BLaER1 (cell line): Measurements from ENCODE around the gene RIBC2.
A peak's percentile ranks its signal among the peaks of the same experiment; 100 is the strongest.

ENCODE experiments used
- H3K27ac ChIP-seq: shearing (Covaris generic); formaldehyde crosslinking; 2 replicates; pipeline ENCODE4 v1.8.1; 2022
- H3K27me3 ChIP-seq: shearing (Covaris generic); formaldehyde crosslinking; 2 replicates; pipeline ENCODE4 v1.8.1; 2022
- H3K36me3 ChIP-seq: shearing (Covaris generic); formaldehyde crosslinking; 2 replicates; pipeline ENCODE4 v1.8.1; 2022
- H3K4me1 ChIP-seq: shearing (Covaris generic); formaldehyde crosslinking; 2 replicates; pipeline ENCODE4 v1.8.1; 2022
- H3K4me2 ChIP-seq: shearing (Covaris generic); formaldehyde crosslinking; 2 replicates; pipeline ENCODE4 v1.8.1; 2022
- H3K4me3 ChIP-seq: shearing (Covaris generic); formaldehyde crosslinking; 2 replicates; pipeline ENCODE4 v1.8.1; 2022
- H3K9ac ChIP-seq: shearing (Covaris generic); formaldehyde crosslinking; 2 replicates; pipeline ENCODE4 v1.8.1; 2022
- H3K9me3 ChIP-seq: shearing (Covaris generic); formaldehyde crosslinking; 2 replicates; pipeline ENCODE4 v1.8.1; 2022
- H4K20me1 ChIP-seq: shearing (Covaris generic); formaldehyde crosslinking; 2 replicates; pipeline ENCODE4 v1.8.1; 2022
- Cebpa-rat ChIP-seq: shearing (Covaris generic); IDR thresholded peaks from 2 replicates; pipeline ENCODE4 v1.8.1; 2022

RIBC2 gene

GRCh38 chr22:45399712-45400445, 13.6 kb upstream of the RIBC2 start:
- no peaks in the 10 kb centered on the region for H4K20me1 ChIP-seq
- H3K36me3 ChIP-seq: no peaks in the 10 kb centered on the region
- no peaks in the 10 kb centered on the region for H3K27me3 ChIP-seq
- peaks cover 13% of the 10 kb centered on the region for H3K9me3 ChIP-seq
- no peak overlapping the region for H3K4me3 ChIP-seq
- H3K9ac ChIP-seq: no peak overlapping the region
- no peak overlapping the region for H3K4me2 ChIP-seq
- no peak for TF ChIP-seq Cebpa-rat
- no peaks in the 10 kb centered on the region for H3K4me1 ChIP-seq
- no peak overlapping the region for H3K27ac ChIP-seq

- TF ChIP-seq Cebpa-rat: no peak
These were observed 11.0 kb upstream of the RIBC2 start for GRCh38 chr22:45402466-45402985.

GRCh38 chr22:45407793-45408192, 5.7 kb upstream of the RIBC2 start:
- Histone ChIP-seq H3K9me3 (peaks cover 14% of the 10 kb centered on the region), H4K20me1 (no peaks in the 10 kb centered on the region), H3K9ac (no peak overlapping the region), H3K36me3 (no peaks in the 10 kb centered on the region), H3K27me3 (peaks cover 1% of the 10 kb centered on the region; the same call in 1 of the 2 replicates), H3K4me3 (no peak overlapping the region), H3K27ac (no peak overlapping the region), H3K4me1 (no peaks in the 10 kb centered on the region), H3K4me2 (no peak overlapping the region)
- TF ChIP-seq Cebpa-rat: no peak

More at GRCh38 chr22:45402466-45402985, 11.0 kb upstream of the RIBC2 start:
- no peak overlapping the region for H3K4me3 ChIP-seq
- H3K36me3 ChIP-seq: no peaks in the 10 kb centered on the region
- H3K4me2 ChIP-seq: no peak overlapping the region
- H3K4me1 ChIP-seq: no peaks in the 10 kb centered on the region
- peaks cover 12% of the 10 kb centered on the region for H3K9me3 ChIP-seq
- H3K9ac ChIP-seq: no peak overlapping the region
- no peaks in the 10 kb centered on the region for H4K20me1 ChIP-seq
- H3K27me3 ChIP-seq: no peaks in the 10 kb centered on the region
- H3K27ac ChIP-seq: no peak overlapping the region

GRCh38 chr22:45413013-45413367, 503 bp upstream of the RIBC2 start:
- H3K4me3 ChIP-seq: peak overlapping the region; percentile 35
- no peak overlapping the region for H3K9ac ChIP-seq
- H3K4me2 ChIP-seq: peak overlapping the region; percentile 61
- 0 out of 2 replicates have a peak overlapping the region, but pooled peaks have one; percentile 5 for H3K27ac ChIP-seq
- H3K36me3 ChIP-seq: no peaks in the 10 kb centered on the region
- H3K27me3 ChIP-seq: peaks cover 22% of the 10 kb centered on the region
- H3K4me1 ChIP-seq: peaks cover 17% of the 10 kb centered on the region
- TF ChIP-seq Cebpa-rat: no peak
- H4K20me1 ChIP-seq: no peaks in the 10 kb centered on the region
- peaks cover 14% of the 10 kb centered on the region for H3K9me3 ChIP-seq

GRCh38 chr22:45418056-45418769, 4.7 kb downstream of the RIBC2 start:
- Histone ChIP-seq H3K4me2 (peak overlapping the region; percentile 30), H3K27me3 (peaks cover 16% of the 10 kb centered on the region), H3K9ac (no peak overlapping the region), H4K20me1 (no peaks in the 10 kb centered on the region), H3K27ac (no peak overlapping the region), H3K4me1 (peaks cover 18% of the 10 kb centered on the region), H3K9me3 (peaks cover 5% of the 10 kb centered on the region), H3K4me3 (no peak overlapping the region), H3K36me3 (no peaks in the 10 kb centered on the region)
- TF ChIP-seq Cebpa-rat: no peak

- no peak overlapping the region for H3K4me2 ChIP-seq
- TF ChIP-seq Cebpa-rat: no peak
- H3K9me3 ChIP-seq: no peaks in the 10 kb centered on the region
These were observed 5.3 kb downstream of the RIBC2 start for GRCh38 chr22:45418770-45419138.

GRCh38 chr22:45420011-45420410, 6.5 kb downstream of the RIBC2 start:
- H3K9me3 ChIP-seq: no peaks in the 10 kb centered on the region
- no peak for TF ChIP-seq Cebpa-rat

More at GRCh38 chr22:45418770-45419138, 5.3 kb downstream of the RIBC2 start:
- H3K4me1 ChIP-seq: peaks cover 13% of the 10 kb centered on the region; the same call in 1 of the 2 replicates
- no peak overlapping the region for H3K9ac ChIP-seq
- H3K27me3 ChIP-seq: peaks cover 11% of the 10 kb centered on the region
- no peaks in the 10 kb centered on the region for H4K20me1 ChIP-seq
- no peak overlapping the region for H3K27ac ChIP-seq
- no peaks in the 10 kb centered on the region for H3K36me3 ChIP-seq
- H3K4me3 ChIP-seq: no peak overlapping the region

GRCh38 chr22:45420539-45420938, 7.0 kb downstream of the RIBC2 start:
- Histone ChIP-seq H3K27me3 (no peaks in the 10 kb centered on the region), H3K9ac (no peak overlapping the region), H3K27ac (no peak overlapping the region), H3K4me2 (no peak overlapping the region), H3K9me3 (no peaks in the 10 kb centered on the region), H3K4me1 (peaks cover 10% of the 10 kb centered on the region; the same call in 1 of the 2 replicates), H4K20me1 (no peaks in the 10 kb centered on the region), H3K36me3 (no peaks in the 10 kb centered on the region), H3K4me3 (no peak overlapping the region)
- TF ChIP-seq Cebpa-rat: no peak

More at GRCh38 chr22:45420011-45420410, 6.5 kb downstream of the RIBC2 start:
- Histone ChIP-seq H3K4me3 (no peak overlapping the region), H3K4me1 (peaks cover 10% of the 10 kb centered on the region; the same call in 1 of the 2 replicates), H3K4me2 (no peak overlapping the region), H4K20me1 (no peaks in the 10 kb centered on the region), H3K27me3 (no peaks in the 10 kb centered on the region; the same call in 1 of the 2 replicates), H3K27ac (no peak overlapping the region), H3K9ac (no peak overlapping the region), H3K36me3 (no peaks in the 10 kb centered on the region)

GRCh38 chr22:45421349-45422055, 8.0 kb downstream of the RIBC2 start:
- no peak overlapping the region for H3K4me2 ChIP-seq
- H3K4me1 ChIP-seq: peaks cover 10% of the 10 kb centered on the region; the same call in 1 of the 2 replicates
- no peaks in the 10 kb centered on the region for H3K36me3 ChIP-seq
- H3K9ac ChIP-seq: no peak overlapping the region
- H3K27ac ChIP-seq: no peak overlapping the region
- H3K27me3 ChIP-seq: no peaks in the 10 kb centered on the region
- H3K4me3 ChIP-seq: no peak overlapping the region
- TF ChIP-seq Cebpa-rat: no peak
- H3K9me3 ChIP-seq: no peaks in the 10 kb centered on the region
- no peaks in the 10 kb centered on the region for H4K20me1 ChIP-seq
